H9 (cell line): ENCODE data around the gene G3BP2. TPM values are rescaled to one million over a fixed set of nuclear protein-coding genes. Genes with fewer than 3 reads are reported as not detected.

ENCODE experiments used
- DNase-seq: peaks from one replicate; pipeline ENCODE4 v3.0.0-alpha.2; 2017
- H2AFZ ChIP-seq: one replicate; pipeline ENCODE4 v1.6.1; 2013; ENCODE audit warnings: mild to moderate bottlenecking, low read length, control low read depth, moderate library complexity
- H2AK5ac ChIP-seq: 2 replicates; pipeline ENCODE4 v1.6.1; 2013; ENCODE audit warnings: low read length, control low read depth, mixed read lengths; ENCODE audit not compliant: insufficient read length
- H2BK120ac ChIP-seq: one replicate; pipeline ENCODE4 v1.6.1; 2013; ENCODE audit warnings: low read depth, mild to moderate bottlenecking, low read length, control low read depth, inconsistent platforms; ENCODE audit not compliant: poor library complexity, severe bottlenecking
- H2BK12ac ChIP-seq: 2 replicates; pipeline ENCODE4 v1.6.1; 2013; ENCODE audit warnings: low read length, control low read depth, mixed read lengths, low read depth; ENCODE audit not compliant: insufficient read length
- H2BK15ac ChIP-seq: 2 replicates; pipeline ENCODE4 v1.6.1; 2013; ENCODE audit warnings: low read depth, low read length, control low read depth
- H2BK20ac ChIP-seq: one replicate; pipeline ENCODE4 v1.6.1; 2013; ENCODE audit warnings: low read depth, mild to moderate bottlenecking, low read length, control low read depth, inconsistent platforms; ENCODE audit not compliant: poor library complexity, severe bottlenecking
- H2BK5ac ChIP-seq: 2 replicates; pipeline ENCODE4 v1.6.1; 2013; ENCODE audit warnings: low read length, control low read depth, mixed read lengths; ENCODE audit not compliant: insufficient read length
- H3K14ac ChIP-seq: 2 replicates; pipeline ENCODE4 v1.6.1; 2013; ENCODE audit warnings: low read length, control low read depth; ENCODE audit not compliant: insufficient read depth
- H3K18ac ChIP-seq: 2 replicates; pipeline ENCODE4 v1.6.1; 2013; ENCODE audit warnings: low read depth, mild to moderate bottlenecking, mixed read lengths, low read length, control low read depth; ENCODE audit not compliant: insufficient read length
- H3K23ac ChIP-seq: 2 replicates; pipeline ENCODE4 v1.6.1; 2013; ENCODE audit warnings: low read length, control low read depth, mixed read lengths, low read depth; ENCODE audit not compliant: insufficient read length
- H3K23me2 ChIP-seq: 2 replicates; pipeline ENCODE4 v1.6.1; 2013; ENCODE audit warnings: low read depth, mild to moderate bottlenecking, mixed read lengths, low read length, control low read depth; ENCODE audit not compliant: insufficient read length, poor library complexity, severe bottlenecking
- H3K27ac ChIP-seq: 2 replicates; pipeline ENCODE4 v1.5.1; 2013; ENCODE audit warnings: low read length, control low read depth, mixed read lengths, low read depth; ENCODE audit not compliant: insufficient read length
- H3K27me3 ChIP-seq: 2 replicates; pipeline ENCODE4 v1.6.1; 2013; ENCODE audit warnings: low read length, control low read depth, inconsistent platforms; ENCODE audit not compliant: insufficient read depth
- H3K4ac ChIP-seq: 2 replicates; pipeline ENCODE4 v1.6.1; 2013; ENCODE audit warnings: low read depth, mild to moderate bottlenecking, control low read depth, inconsistent platforms, low read length, moderate library complexity
- H3K4me1 ChIP-seq: 2 replicates; pipeline ENCODE4 v1.6.1; 2013; ENCODE audit warnings: low read length, control low read depth, inconsistent platforms; ENCODE audit not compliant: insufficient read depth
- H3K4me2 ChIP-seq: 2 replicates; pipeline ENCODE4 v1.6.1; 2013; ENCODE audit warnings: low read length, control low read depth, mixed read lengths; ENCODE audit not compliant: insufficient read length, insufficient read depth
- H3K56ac ChIP-seq: 2 replicates; pipeline ENCODE4 v1.6.1; 2013; ENCODE audit warnings: low read depth, mild to moderate bottlenecking, mixed read lengths, low read length, control low read depth; ENCODE audit not compliant: insufficient read length
- H3K79me1 ChIP-seq: 2 replicates; pipeline ENCODE4 v1.6.1; 2013; ENCODE audit warnings: low read depth, mild to moderate bottlenecking, moderate library complexity, low read length, control low read depth, inconsistent platforms; ENCODE audit not compliant: insufficient read depth, poor library complexity, severe bottlenecking
- H3K79me2 ChIP-seq: 2 replicates; pipeline ENCODE4 v1.6.1; 2013; ENCODE audit warnings: low read length, control low read depth, inconsistent platforms; ENCODE audit not compliant: insufficient read depth
- H3K9ac ChIP-seq: 2 replicates; pipeline ENCODE4 v1.6.1; 2013; ENCODE audit warnings: low read length, control low read depth, mixed read lengths; ENCODE audit not compliant: insufficient read length; ENCODE audit errors: extremely low read depth
- H3K9me3 ChIP-seq: one replicate; pipeline ENCODE4 v1.6.1; 2013; ENCODE audit warnings: low read depth, low read length, inconsistent platforms; ENCODE audit not compliant: control insufficient read depth
- H3T11ph ChIP-seq: one replicate; pipeline ENCODE4 v1.6.1; 2013; ENCODE audit warnings: mild to moderate bottlenecking, low read length, control low read depth, inconsistent platforms
- H4K20me1 ChIP-seq: one replicate; pipeline ENCODE4 v1.6.1; 2013; ENCODE audit not compliant: control insufficient read depth, insufficient read length, insufficient read depth
- H4K5ac ChIP-seq: 2 replicates; pipeline ENCODE4 v1.6.1; 2013; ENCODE audit warnings: low read depth, mild to moderate bottlenecking, mixed read lengths, low read length, control low read depth; ENCODE audit not compliant: insufficient read length
- H4K8ac ChIP-seq: replicated peaks from 2 replicates; pipeline ENCODE4 v1.6.1; 2013; ENCODE audit warnings: low read length, control low read depth, mixed read lengths, low read depth; ENCODE audit not compliant: insufficient read length
- H4K91ac ChIP-seq: 2 replicates; pipeline ENCODE4 v1.6.1; 2013; ENCODE audit warnings: low read depth, mild to moderate bottlenecking, moderate library complexity, mixed read lengths, low read length, control low read depth; ENCODE audit not compliant: insufficient read length
- H3K27ac Mint-ChIP-seq, 3 experiments: 2 replicates in 2 of 3; 3 replicates in 1 of 3; pipeline ENCODE4 v1.8.0; 2020 to 2021; ENCODE audit warnings: mixed read lengths in 3 of 3, mild to moderate bottlenecking in 1 of 3, moderate library complexity in 1 of 3
- H3K27me3 Mint-ChIP-seq: 2 replicates; pipeline ENCODE4 v1.8.0; 2021; ENCODE audit warnings: low read depth, mild to moderate bottlenecking, moderate library complexity, mixed read lengths
- H3K36me3 Mint-ChIP-seq, 3 experiments: 2 replicates in 2 of 3; 3 replicates in 1 of 3; pipeline ENCODE4 v1.8.0; 2020 to 2021; ENCODE audit warnings: low read depth in 3 of 3, mixed read lengths in 3 of 3; ENCODE audit not compliant: insufficient read depth in 1 of 3
- H3K4me1 Mint-ChIP-seq, 2 experiments: 2 replicates each; pipeline ENCODE4 v1.8.0; 2020; ENCODE audit warnings: mixed read lengths in 2 of 2
- H3K4me3 Mint-ChIP-seq, 2 experiments: 2 replicates in 1 of 2; 3 replicates in 1 of 2; pipeline ENCODE4 v1.8.0; 2020 to 2021; ENCODE audit warnings: mild to moderate bottlenecking in 2 of 2, mixed read lengths in 2 of 2, moderate library complexity in 1 of 2
- H3K9me3 Mint-ChIP-seq, 2 experiments: 2 replicates in 1 of 2; 3 replicates in 1 of 2; pipeline ENCODE4 v1.8.0; 2020; ENCODE audit warnings: mild to moderate bottlenecking in 2 of 2, mixed read lengths in 2 of 2, moderate library complexity in 1 of 2
- CTCF ChIP-seq: fragments of 200-600 bp; sonication (generic); conservative IDR thresholded peaks from 3 replicates; pipeline ENCODE4 v1.8.0; 2021; ENCODE audit warnings: antibody characterized with exemption, mild to moderate bottlenecking
- WGBS: extraction: QIAGEN DNeasy Blood & Tissue Kit; methylation state at CpG from one replicate; pipeline ENCODE4 v1.1.7; 2013; ENCODE audit warnings: missing lambda C conversion rate, low lambda C conversion rate, mixed read lengths; ENCODE audit not compliant: insufficient read length; ENCODE audit errors: extremely low coverage; 5-methylcytosine and 5-hydroxymethylcytosine counted together
- total RNA-seq: library from RNA; stranded (reverse); gene quantifications from 2 replicates; pipeline ENCODE4 v1.2.1, GENCODE V29; 2021

The G3BP2 gene
- total RNA-seq, 1 experiment from 2014 or later: 405 TPM

- Mint-ChIP-seq H3K27me3 (no peaks in the 10 kb centered on the region), H3K9me3 (no peaks in the 10 kb centered on the region; a peak in 1 of 5 replicates), H3K4me3 (no peak overlapping the region), H3K4me1 (peaks cover 35 to 41% of the 10 kb centered on the region in 2 experiments), H3K36me3 (peaks cover 12 to 35% (median 24%) of the 10 kb centered on the region in 3 experiments), H3K27ac (peak overlapping the region; percentile 1 to 85 (median 15); a peak in 5 of 7 replicates)
- H3K27me3 ChIP-seq: no peaks in the 10 kb centered on the region
- no peaks in the 10 kb centered on the region for H3K9me3 ChIP-seq
- H3K23ac ChIP-seq: no peak overlapping the region
- no CpG with 5 or more reads among the region's 6 CpGs for WGBS
- H3K79me1 ChIP-seq: no peaks in the 10 kb centered on the region
- H3K56ac ChIP-seq: no peak overlapping the region
- H3T11ph ChIP-seq: no peak overlapping the region
- no peak overlapping the region for H3K27ac ChIP-seq
- H3K79me2 ChIP-seq: peaks cover 11% of the 10 kb centered on the region; the same call in 1 of the 2 replicates
- H2BK5ac ChIP-seq: no peak overlapping the region
- no peak overlapping the region for H4K91ac ChIP-seq
- H3K14ac ChIP-seq: no peak overlapping the region
- no peak overlapping the region for H4K8ac ChIP-seq
- no peak overlapping the region for H3K18ac ChIP-seq
- no peak overlapping the region for H2BK12ac ChIP-seq
- H2AFZ ChIP-seq: no peak overlapping the region
- TF ChIP-seq CTCF: 0 out of 3 replicates have a peak, but pooled peaks have one; percentile 17
- H2BK120ac ChIP-seq: no peak overlapping the region
- no peak overlapping the region for H3K4me2 ChIP-seq
- no peak overlapping the region for H2BK15ac ChIP-seq
- no peak overlapping the region for H2AK5ac ChIP-seq
- no peak overlapping the region for H2BK20ac ChIP-seq
- no peak overlapping the region for H3K9ac ChIP-seq
- no peaks in the 10 kb centered on the region for H3K23me2 ChIP-seq
- no peaks in the 10 kb centered on the region for H4K20me1 ChIP-seq
- no peak for DNase-seq
- H4K5ac ChIP-seq: no peak overlapping the region
- no peak overlapping the region for H3K4ac ChIP-seq
- peaks cover 10% of the 10 kb centered on the region; the same call in 1 of the 2 replicates for H3K4me1 ChIP-seq
Measured at GRCh38 chr4:75698162-75698962, 25.2 kb upstream of the G3BP2 start.
